DND-41 (cell line): ENCODE data around the gene ZMIZ2.

Experiments
- ATAC-seq: fragments of 200-7000 bp; cut with Tn5 transposase; 3 replicates; pipeline ENCODE4 v1.9.1; 2021; ENCODE audit warnings: low read depth; ENCODE audit not compliant: insufficient read depth
- DNase-seq: peaks from one replicate; pipeline ENCODE4 v3.0.0-alpha.2; 2020
- H2AFZ ChIP-seq: 2 replicates; pipeline ENCODE4 v1.6.0; 2012; ENCODE audit warnings: low read depth, low read length
- H3K27ac ChIP-seq: 2 replicates; pipeline ENCODE4 v1.5.1; 2012; ENCODE audit warnings: low read length, inconsistent platforms
- H3K27me3 ChIP-seq: fragments of 200-600 bp; sonication (generic); 2 replicates; pipeline ENCODE4 v1.6.0; 2012; ENCODE audit warnings: low read length, mild to moderate bottlenecking, inconsistent platforms; ENCODE audit not compliant: insufficient read depth, poor library complexity
- H3K36me3 ChIP-seq: 2 replicates; pipeline ENCODE4 v1.5.1; 2012; ENCODE audit warnings: low read length, inconsistent platforms; ENCODE audit not compliant: insufficient read depth
- H3K4me1 ChIP-seq: 2 replicates; pipeline ENCODE4 v1.5.1; 2012; ENCODE audit warnings: mild to moderate bottlenecking, low read length; ENCODE audit not compliant: insufficient read depth
- H3K4me2 ChIP-seq: 2 replicates; pipeline ENCODE4 v1.6.0; 2012; ENCODE audit warnings: mild to moderate bottlenecking, moderate library complexity, low read length, inconsistent platforms; ENCODE audit not compliant: insufficient read depth
- H3K4me3 ChIP-seq, 2 experiments: fragments of 200-600 bp in 1 of 2; shearing (Covaris generic) in 1 of 2; 2 replicates each; pipeline ENCODE4 v1.5.1; 2012 to 2016; ENCODE audit warnings: inconsistent platforms in 2 of 2, low read length in 2 of 2, mild to moderate bottlenecking in 2 of 2, low read depth in 1 of 2, moderate library complexity in 1 of 2
- H3K79me2 ChIP-seq: 2 replicates; pipeline ENCODE4 v1.6.0; 2012; ENCODE audit warnings: low read length, inconsistent platforms; ENCODE audit not compliant: insufficient read depth
- H3K9ac ChIP-seq: 2 replicates; pipeline ENCODE4 v1.6.0; 2012; ENCODE audit warnings: low read depth, mild to moderate bottlenecking, inconsistent platforms, low read length, moderate library complexity
- H3K9me3 ChIP-seq: 2 replicates; pipeline ENCODE4 v1.5.1; 2012; ENCODE audit warnings: low read length, moderate library complexity, mild to moderate bottlenecking, inconsistent platforms; ENCODE audit not compliant: insufficient read depth, severe bottlenecking
- H4K20me1 ChIP-seq: 2 replicates; pipeline ENCODE4 v1.6.0; 2012; ENCODE audit warnings: low read length; ENCODE audit not compliant: insufficient read depth
- EZH2 ChIP-seq: IDR thresholded peaks from 3 replicates; pipeline ENCODE4 v1.6.1; 2012; ENCODE audit warnings: borderline replicate concordance, low read depth, mild to moderate bottlenecking, moderate library complexity, low read length, inconsistent platforms; ENCODE audit not compliant: severe bottlenecking
- TF ChIP-seq, protein P1 (sequence below): IDR thresholded peaks from 2 replicates; pipeline ENCODE4 v1.5.1; 2012; ENCODE audit warnings: borderline replicate concordance, low read length, moderate library complexity, mild to moderate bottlenecking; ENCODE audit not compliant: poor library complexity, severe bottlenecking; ENCODE audit errors: extremely low read depth

The ZMIZ2 gene

DNA sequence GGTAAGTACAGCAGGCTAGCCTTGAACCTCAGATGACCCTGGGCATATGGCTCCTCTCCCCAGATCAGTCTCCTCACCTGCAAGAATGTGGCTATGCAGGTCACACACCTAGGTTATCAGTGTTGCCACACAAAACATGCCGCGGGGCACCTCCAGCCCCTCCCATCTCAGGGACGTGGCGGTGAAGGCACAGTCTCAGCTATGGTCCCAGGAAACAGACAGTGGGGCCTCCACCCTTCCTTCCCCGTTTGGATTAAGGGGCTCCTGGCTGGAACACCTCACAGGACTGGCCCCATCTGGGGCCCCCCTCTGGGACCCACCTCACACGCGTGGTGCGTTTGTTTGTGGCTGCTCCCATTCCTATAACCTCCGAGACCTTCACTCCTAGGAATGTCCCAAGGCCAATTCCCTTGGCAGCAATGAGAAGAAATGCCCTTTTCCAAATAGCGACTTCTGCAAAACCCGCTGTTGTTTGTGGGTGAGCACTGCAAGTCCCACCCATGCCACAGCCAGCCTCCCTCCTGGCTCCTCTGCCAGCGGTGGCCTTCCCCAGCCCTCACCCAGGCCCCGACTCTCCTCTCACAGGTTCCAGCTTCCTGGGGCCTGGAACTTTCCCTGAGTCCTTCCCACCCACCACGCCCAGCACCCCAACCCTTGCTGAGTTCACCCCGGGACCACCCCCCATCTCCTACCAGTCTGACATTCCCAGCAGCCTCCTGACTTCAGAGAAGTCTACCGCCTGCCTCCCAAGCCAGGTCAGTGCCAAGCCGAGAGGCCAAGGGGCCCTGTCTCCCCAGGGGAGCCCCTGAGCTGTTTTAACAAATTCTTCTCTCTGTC is 17.1 kb downstream of the ZMIZ2 start:
- no peaks in the 10 kb centered on the region for H3K79me2 ChIP-seq
- H3K27me3 ChIP-seq: no peaks in the 10 kb centered on the region
- no peak overlapping the region for H3K4me2 ChIP-seq
- peaks cover 72% of the 10 kb centered on the region for H3K36me3 ChIP-seq
- H4K20me1 ChIP-seq: peaks cover 2% of the 10 kb centered on the region; the same call in 1 of the 2 replicates
- H3K9me3 ChIP-seq: no peaks in the 10 kb centered on the region
- no peak overlapping the region for H2AFZ ChIP-seq
- TF ChIP-seq, protein P1, sequence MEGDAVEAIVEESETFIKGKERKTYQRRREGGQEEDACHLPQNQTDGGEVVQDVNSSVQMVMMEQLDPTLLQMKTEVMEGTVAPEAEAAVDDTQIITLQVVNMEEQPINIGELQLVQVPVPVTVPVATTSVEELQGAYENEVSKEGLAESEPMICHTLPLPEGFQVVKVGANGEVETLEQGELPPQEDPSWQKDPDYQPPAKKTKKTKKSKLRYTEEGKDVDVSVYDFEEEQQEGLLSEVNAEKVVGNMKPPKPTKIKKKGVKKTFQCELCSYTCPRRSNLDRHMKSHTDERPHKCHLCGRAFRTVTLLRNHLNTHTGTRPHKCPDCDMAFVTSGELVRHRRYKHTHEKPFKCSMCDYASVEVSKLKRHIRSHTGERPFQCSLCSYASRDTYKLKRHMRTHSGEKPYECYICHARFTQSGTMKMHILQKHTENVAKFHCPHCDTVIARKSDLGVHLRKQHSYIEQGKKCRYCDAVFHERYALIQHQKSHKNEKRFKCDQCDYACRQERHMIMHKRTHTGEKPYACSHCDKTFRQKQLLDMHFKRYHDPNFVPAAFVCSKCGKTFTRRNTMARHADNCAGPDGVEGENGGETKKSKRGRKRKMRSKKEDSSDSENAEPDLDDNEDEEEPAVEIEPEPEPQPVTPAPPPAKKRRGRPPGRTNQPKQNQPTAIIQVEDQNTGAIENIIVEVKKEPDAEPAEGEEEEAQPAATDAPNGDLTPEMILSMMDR: no peak
- no peak for TF ChIP-seq EZH2
- no peak overlapping the region for H3K9ac ChIP-seq
- no peak overlapping the region for H3K4me3 ChIP-seq
- no peaks in the 10 kb centered on the region for H3K4me1 ChIP-seq
- ATAC-seq (no peak), DNase-seq (no peak)
- H3K27ac ChIP-seq: no peak overlapping the region

GRCh38 chr7:44766416-44766801 is 17.8 kb downstream of the ZMIZ2 start:
- TF ChIP-seq EZH2: no peak
- TF ChIP-seq, protein P1: no peak
- H3K4me3 ChIP-seq: no peak overlapping the region
- H3K9me3 ChIP-seq: no peaks in the 10 kb centered on the region
- no peak overlapping the region for H3K9ac ChIP-seq
- DNase-seq (no peak), ATAC-seq (no peak)
- peaks cover 66% of the 10 kb centered on the region for H3K36me3 ChIP-seq
- H4K20me1 ChIP-seq: peaks cover 2% of the 10 kb centered on the region; the same call in 1 of the 2 replicates
- H2AFZ ChIP-seq: no peak overlapping the region
- no peak overlapping the region for H3K4me2 ChIP-seq
- H3K79me2 ChIP-seq: no peaks in the 10 kb centered on the region
- no peaks in the 10 kb centered on the region for H3K4me1 ChIP-seq
- no peak overlapping the region for H3K27ac ChIP-seq
- H3K27me3 ChIP-seq: no peaks in the 10 kb centered on the region

- Histone ChIP-seq H3K4me2 (no peak overlapping the region), H2AFZ (no peak overlapping the region), H3K36me3 (peaks cover 58% of the 10 kb centered on the region), H3K27ac (no peak overlapping the region), H3K79me2 (no peaks in the 10 kb centered on the region), H3K4me3 (no peak overlapping the region), H3K4me1 (no peaks in the 10 kb centered on the region), H3K9me3 (no peaks in the 10 kb centered on the region), H4K20me1 (peaks cover 2% of the 10 kb centered on the region; the same call in 1 of the 2 replicates), H3K9ac (no peak overlapping the region), H3K27me3 (no peaks in the 10 kb centered on the region)
- TF ChIP-seq, protein P1: no peak
- TF ChIP-seq EZH2: no peak
- ATAC-seq: no peak
- DNase-seq: no peak
Observed at GRCh38 chr7:44767134-44767911, 18.7 kb downstream of the ZMIZ2 start.
